GM21737 (cell line): ENCODE results near the gene BICDL1.

Source experiments
- ATAC-seq: cut with Tn5 transposase; IDR thresholded peaks from one replicate; pipeline ENCODE4 v1.9.1; 2021; ENCODE audit warnings: mild to moderate bottlenecking, moderate library complexity; ENCODE audit not compliant: unreplicated experiment

BICDL1 gene

DNA sequence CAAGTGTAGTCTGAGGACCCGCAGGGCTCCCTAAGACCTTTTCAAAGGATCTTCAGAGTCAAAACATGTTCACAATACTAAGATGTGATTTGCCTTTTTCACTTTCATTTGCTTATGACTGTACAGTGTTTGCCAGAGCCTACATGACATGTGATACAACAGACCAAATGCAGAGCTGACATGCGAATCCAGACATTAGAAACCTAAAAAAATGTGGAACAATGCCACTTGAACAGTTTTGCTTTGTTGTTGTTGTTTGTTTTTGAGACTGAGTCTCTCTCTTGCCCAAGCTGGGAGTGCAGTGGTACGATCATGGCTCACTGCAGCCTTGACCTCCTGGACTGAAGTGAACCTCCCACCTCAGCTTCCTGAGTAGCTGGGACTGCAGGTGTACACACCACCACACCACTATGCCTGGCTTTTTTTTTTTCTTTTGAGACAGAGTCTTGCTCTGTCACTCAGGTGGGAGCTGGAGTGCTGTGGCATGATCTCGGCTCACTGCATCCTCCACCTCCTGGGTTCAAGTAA, 132.8 kb downstream of the BICDL1 start:
- ATAC-seq = peak; percentile 33

DNA sequence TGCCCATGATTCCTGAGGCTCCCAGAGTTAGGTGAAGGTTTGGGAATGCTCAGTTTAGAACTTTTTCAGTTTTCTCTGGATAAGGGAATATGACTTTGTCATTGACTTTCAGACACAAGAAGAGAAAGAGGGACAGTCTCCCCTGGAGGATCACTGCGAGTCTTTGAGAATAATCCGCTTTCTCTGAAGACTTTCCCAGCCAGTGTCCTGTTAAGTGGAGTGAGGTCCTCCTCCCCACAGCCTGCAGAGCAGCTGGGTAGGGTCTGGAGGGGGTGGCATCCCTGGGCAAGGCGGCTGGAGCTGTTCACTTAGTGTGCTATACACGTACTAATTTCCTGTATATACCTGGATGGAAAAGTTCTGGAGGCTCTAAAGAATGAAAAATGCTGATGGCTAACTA, 136.0 kb downstream of the BICDL1 start:
- no peak for ATAC-seq

GRCh38 chr12:120125792-120126634, 137.0 kb downstream of the BICDL1 start:
- no peak for ATAC-seq

GRCh38 chr12:120126635-120127005, 137.6 kb downstream of the BICDL1 start:
- no peak for ATAC-seq

DNA sequence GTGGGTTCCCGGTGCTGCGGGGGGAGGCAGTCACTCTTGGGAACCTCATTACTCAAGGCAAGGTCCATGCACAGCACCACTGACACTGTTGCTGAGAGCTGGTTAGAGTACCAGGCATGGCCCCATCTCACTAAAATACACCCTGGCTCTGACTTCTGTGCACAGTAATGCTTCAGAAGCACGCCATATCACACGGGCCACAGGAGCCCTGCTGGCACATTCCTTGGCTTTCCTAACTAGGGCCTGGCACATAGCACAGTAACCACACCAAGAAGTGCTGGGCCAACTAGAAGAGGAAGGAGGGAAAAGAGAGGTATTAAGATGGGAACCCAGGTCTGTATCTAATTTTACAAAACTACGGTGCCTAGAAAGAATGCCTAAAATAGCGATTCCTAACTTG, 141.0 kb downstream of the BICDL1 start:
- ATAC-seq = no peak

DNA sequence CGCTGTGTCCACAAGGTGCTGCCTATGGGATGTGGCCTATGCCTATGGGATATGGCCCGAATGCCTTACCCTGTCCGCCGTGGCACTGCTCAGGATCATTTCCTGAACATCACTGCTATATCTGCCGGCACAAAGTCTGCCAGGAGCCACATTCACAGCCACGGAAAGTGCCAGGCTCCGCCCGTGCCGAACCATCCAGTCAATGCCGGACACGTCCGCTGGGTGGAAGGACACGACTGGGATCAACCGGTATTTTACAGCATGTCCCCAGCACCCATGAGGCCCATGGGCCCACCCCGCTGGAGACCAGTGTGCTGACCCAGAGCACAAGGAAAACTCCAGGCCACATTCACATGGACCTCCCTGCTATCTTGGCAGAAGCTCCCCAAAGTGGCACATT, 142.1 kb downstream of the BICDL1 start:
- no peak for ATAC-seq

- ATAC-seq = no peak
Measured at GRCh38 chr12:120132054-120132836, 143.2 kb downstream of the BICDL1 start.

DNA sequence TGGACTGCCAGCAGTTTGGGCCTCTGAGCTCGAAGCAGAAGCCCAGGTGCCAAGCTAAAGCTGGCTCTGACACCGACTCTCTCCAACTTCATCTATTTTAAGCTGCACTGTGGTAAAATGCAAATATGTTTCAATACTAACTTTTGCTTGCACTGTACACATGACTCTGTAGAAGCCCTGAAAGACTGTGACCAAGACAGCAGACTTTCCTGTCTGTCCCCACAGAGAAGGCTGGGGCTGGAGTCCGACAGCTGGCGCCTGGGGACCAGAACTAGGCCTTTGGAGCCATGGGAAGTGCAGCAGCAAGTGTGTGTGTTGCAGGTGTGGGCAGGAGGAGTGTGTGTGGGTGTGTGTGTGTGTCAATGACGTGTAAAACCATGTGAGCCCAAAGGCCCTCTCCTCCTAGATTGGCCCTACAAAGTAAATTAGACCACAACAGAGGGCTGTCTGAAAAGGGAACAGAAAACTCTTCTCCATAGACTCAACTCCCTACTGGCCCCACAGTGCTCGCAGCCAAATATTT, 143.9 kb downstream of the BICDL1 start:
- ATAC-seq = peak; percentile 83

DNA sequence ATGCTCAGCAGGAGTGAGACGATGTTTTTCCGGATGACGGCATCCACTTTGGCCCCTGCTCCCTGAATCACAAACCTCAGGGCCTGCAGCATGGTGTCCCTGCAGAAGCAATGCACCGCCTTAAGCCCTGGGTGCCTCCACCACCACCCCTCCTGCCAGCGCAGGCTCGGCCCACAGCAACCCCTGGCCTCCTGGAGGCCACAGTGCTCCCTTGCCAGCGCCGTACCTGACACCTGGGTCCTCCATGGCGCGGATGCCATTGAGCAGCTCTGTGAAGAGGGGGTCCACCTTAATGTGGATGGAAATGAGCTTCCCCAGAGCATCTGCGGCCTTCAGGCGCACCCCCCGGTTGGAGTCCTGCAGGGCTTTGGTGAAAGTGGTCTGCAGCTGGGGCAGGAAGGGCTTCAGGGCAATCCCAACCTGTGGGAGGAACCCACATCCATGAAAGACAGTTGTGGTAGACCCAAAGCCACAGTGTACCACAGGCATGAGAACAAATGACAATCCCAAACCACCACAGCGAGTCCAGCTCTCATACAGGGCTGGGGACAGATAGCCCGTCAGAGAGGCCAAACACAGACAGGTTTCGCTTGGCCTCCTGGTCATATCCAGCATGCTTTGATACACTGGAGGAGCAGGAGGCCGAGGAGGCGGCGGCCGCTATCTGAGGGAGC, 145.4 kb downstream of the BICDL1 start:
- ATAC-seq = no peak

DNA sequence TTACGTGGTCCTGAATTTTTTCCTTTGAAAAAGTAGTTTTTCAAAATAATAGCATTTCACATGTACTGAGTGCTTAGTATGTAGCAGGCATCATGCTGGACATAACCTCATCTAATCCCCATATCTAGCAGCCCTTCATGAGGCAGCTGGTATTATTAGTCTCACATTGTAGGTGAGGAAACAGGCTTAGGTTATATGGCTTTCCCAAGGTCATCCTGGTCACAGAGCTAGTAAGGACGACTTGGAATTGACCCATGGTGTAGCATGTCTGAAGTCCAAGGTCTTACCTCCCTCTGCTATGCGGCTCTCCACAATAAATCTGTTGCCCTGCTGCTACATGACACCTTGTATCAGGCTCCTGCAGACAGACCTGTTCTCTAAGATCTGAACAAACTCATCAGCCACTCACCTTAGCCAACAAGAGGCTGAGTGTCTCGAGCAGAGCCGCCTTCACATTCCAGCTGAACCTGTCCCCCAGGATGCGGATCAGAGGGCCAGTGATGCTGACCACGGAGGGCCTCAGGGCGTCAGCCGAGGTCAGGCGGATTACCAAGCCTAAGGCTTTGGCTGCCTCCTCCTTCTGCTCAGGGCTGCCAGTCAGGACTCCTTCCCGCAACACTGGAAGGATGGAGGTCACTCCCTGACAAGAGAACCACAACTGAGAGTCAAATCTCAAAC, 147.2 kb downstream of the BICDL1 start:
- ATAC-seq = no peak

- no peak for ATAC-seq
Measured at GRCh38 chr12:120137833-120138232, 148.8 kb downstream of the BICDL1 start.

DNA sequence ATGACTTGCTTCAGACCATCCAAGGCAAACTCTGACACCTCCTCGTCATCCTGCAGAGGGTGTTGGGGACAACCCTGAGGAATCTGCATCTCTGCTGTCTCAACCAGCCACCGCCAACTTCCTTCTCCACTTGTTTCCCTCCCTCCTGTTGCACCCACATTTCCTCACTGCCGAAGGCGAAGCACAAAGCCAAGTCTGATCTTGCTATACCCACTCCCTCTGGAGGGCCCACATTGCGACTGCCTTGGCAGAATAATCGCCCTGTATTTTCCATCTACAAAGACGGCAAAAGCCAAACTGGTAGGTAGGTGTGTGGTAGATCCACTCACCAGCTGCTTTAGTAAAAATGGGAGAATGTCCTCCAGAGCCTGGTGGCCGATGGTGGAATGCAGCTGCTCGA, 149.3 kb downstream of the BICDL1 start:
- ATAC-seq = no peak

DNA sequence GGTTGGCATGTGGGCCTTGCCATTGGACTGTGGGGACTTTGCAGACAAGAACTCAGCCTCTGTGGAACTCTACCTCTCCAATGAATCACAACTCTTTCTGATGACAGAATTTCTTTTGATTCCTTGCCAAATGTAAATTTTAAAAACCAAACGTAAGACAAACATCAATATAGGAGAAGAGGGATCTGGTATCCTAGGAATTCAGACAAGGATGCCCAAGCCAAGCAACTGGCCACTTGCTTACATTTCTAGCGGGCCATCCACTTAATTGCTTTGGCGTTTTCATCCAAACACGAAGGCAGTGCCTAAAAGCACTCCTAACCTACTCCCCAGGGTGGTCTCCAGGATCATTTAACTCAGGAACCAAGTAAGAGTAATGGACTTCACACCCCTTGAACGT, 150.9 kb downstream of the BICDL1 start:
- ATAC-seq = no peak

DNA sequence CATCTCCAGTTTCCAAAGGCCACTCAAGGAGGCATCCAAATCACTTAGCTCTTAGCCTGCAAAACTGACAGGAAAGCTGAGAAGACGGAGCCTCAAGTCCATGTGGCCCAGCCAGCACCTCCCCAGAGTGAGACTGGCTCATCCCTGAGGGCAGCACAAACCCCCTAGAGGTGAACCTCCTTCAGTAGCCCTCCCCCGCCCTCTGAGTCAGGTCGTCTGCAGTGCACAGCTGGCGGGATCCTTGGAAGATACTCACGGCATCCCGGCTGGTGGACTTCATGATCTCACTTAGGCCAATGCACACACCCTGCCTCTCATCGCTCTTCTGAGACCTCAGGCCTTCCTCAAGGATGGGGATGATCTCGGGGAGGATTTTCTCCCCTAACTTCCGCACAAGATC, 151.6 kb downstream of the BICDL1 start:
- no peak for ATAC-seq

DNA sequence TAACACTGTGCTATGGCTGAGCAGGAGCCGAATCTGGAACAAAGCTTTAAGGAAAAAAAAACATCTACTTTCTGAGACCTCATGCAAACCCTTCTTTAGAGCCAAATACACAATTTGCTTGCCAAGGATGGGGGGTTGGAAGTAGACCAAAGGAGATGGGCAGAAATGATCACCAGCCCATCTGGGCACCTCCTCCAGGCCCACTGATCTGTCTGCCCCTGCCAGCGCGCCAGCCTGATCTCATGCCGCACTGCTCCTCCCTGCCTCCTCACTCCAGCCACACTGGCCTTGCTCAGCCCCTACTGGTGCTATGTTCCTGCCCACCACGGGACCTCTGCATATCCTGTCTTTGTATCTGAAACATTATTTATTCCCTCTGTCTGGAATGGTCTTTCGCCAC, 152.3 kb downstream of the BICDL1 start:
- no peak for ATAC-seq

- ATAC-seq = no peak
Measured at GRCh38 chr12:120142231-120142877, 153.3 kb downstream of the BICDL1 start.
